Liver (tissue), 9 donors: ENCODE measurements around the gene PLXNB2. TPM values are rescaled to one million over a fixed set of nuclear protein-coding genes. Genes with fewer than 3 reads are reported as not detected.
A peak's percentile ranks its signal among the peaks of the same experiment; 100 is the strongest.

Source experiments
- DNase-seq: peaks from one replicate; pipeline ENCODE4 v3.0.0-alpha.2; 2017; ENCODE audit warnings: low spot score
- H3K27ac ChIP-seq, 2 donors: one replicate each; pipeline ENCODE4 v1.7.0; 2013; ENCODE audit warnings: inconsistent platforms in 2 of 2, low read length in 2 of 2, control low read depth in 1 of 2, low read depth in 1 of 2, mild to moderate bottlenecking in 1 of 2
- H3K27me3 ChIP-seq, 4 donors: one replicate each; pipeline versions ENCODE4 v1.6.1 to v1.7.0; 2013; ENCODE audit warnings: low read length in 3 of 4, inconsistent platforms in 1 of 4, mild to moderate bottlenecking in 1 of 4, moderate library complexity in 1 of 4; ENCODE audit not compliant: control insufficient read depth in 4 of 4, insufficient read depth in 4 of 4
- H3K36me3 ChIP-seq, 4 donors: one replicate each; pipeline versions ENCODE4 v1.6.1 to v1.7.0; 2013; ENCODE audit warnings: low read length in 3 of 4, mild to moderate bottlenecking in 3 of 4, low read depth in 1 of 4, moderate library complexity in 1 of 4; ENCODE audit not compliant: control insufficient read depth in 4 of 4, insufficient read depth in 3 of 4
- H3K4me1 ChIP-seq, 4 donors: one replicate each; pipeline versions ENCODE4 v1.6.1 to v1.7.0; 2013; ENCODE audit warnings: low read length in 3 of 4, mild to moderate bottlenecking in 3 of 4, moderate library complexity in 1 of 4; ENCODE audit not compliant: control insufficient read depth in 4 of 4, insufficient read depth in 4 of 4
- H3K4me3 ChIP-seq, 3 donors: one replicate each; pipeline versions ENCODE4 v1.6.1 to v1.7.0; 2013; ENCODE audit warnings: low read length in 3 of 3, control low read depth in 1 of 3, low read depth in 1 of 3, mild to moderate bottlenecking in 1 of 3
- H3K9ac ChIP-seq, 2 donors: one replicate each; pipeline ENCODE4 v1.7.0; 2013; ENCODE audit warnings: low read length in 2 of 2, mild to moderate bottlenecking in 2 of 2, moderate library complexity in 2 of 2, control low read depth in 1 of 2, low read depth in 1 of 2
- H3K9me3 ChIP-seq, 4 donors: one replicate each; pipeline versions ENCODE4 v1.6.1 to v1.7.0; 2013; ENCODE audit warnings: low read length in 3 of 4; ENCODE audit not compliant: control insufficient read depth in 4 of 4
- FOXA1 ChIP-seq: IDR thresholded peaks from 2 replicates; pipeline ENCODE4 v1.6.1; 2016; ENCODE audit warnings: antibody characterized with exemption
- GABPA ChIP-seq, 2 donors: IDR thresholded peaks in 1 of 2; conservative IDR thresholded peaks in 1 of 2; 2 replicates each; pipeline ENCODE4 v1.6.1; 2016; ENCODE audit warnings: antibody characterized with exemption in 2 of 2, mild to moderate bottlenecking in 1 of 2, moderate library complexity in 1 of 2
- HNF4G ChIP-seq: IDR thresholded peaks from 2 replicates; pipeline ENCODE4 v1.6.1; 2016; ENCODE audit warnings: antibody characterized with exemption
- JUND ChIP-seq, 2 donors: IDR thresholded peaks; 2 replicates each; pipeline ENCODE4 v1.6.1; 2016; ENCODE audit warnings: antibody characterized with exemption in 2 of 2
- MAX ChIP-seq: IDR thresholded peaks from 2 replicates; pipeline ENCODE4 v1.6.1; 2016; ENCODE audit warnings: antibody characterized with exemption
- REST ChIP-seq: IDR thresholded peaks from 2 replicates; pipeline ENCODE4 v1.6.1; 2016; ENCODE audit warnings: antibody characterized with exemption, mild to moderate bottlenecking
- RXRA ChIP-seq, 2 donors: IDR thresholded peaks; 2 replicates each; pipeline ENCODE4 v1.6.1; 2017 to 2018; ENCODE audit warnings: antibody characterized with exemption in 2 of 2, mild to moderate bottlenecking in 1 of 2
- SP1 ChIP-seq: IDR thresholded peaks from 2 replicates; pipeline ENCODE4 v1.6.1; 2018; ENCODE audit warnings: antibody characterized with exemption, mild to moderate bottlenecking
- YY1 ChIP-seq: IDR thresholded peaks from 2 replicates; pipeline ENCODE4 v1.6.1; 2016; ENCODE audit warnings: antibody characterized with exemption, mild to moderate bottlenecking
- WGBS: extraction: QIAGEN DNeasy Blood & Tissue Kit; methylation state at CpG from one replicate; pipeline ENCODE4 v1.1.7; 2013; 5-methylcytosine and 5-hydroxymethylcytosine counted together
- polyA plus RNA-seq, 2 donors: library from polyadenylated mRNA; stranded (reverse) in 1 of 2; unstranded in 1 of 2; fragments of 200-250 nt in 1 of 2; fragments of >200 nt in 1 of 2; fragmentation: Nextera tagmentation in 1 of 2; extraction: Ambion mirVana in 1 of 2; gene quantifications; one replicate each; pipeline versions ENCODE4 v1.2.1 to v1.2.3, GENCODE V29; 2013 to 2015
- total RNA-seq, 2 donors: library from RNA; depleted of rRNA; stranded (reverse); fragments of >200 nt; gene quantifications; one replicate each; pipeline ENCODE4 v1.2.3, GENCODE V29; 2014
- donor health status: healthy.
- donor health status: healthy.
- donor health status: healthy.
- donor health status: healthy.
- donor health status: healthy.

The PLXNB2 gene
- total and polyA plus RNA-seq, 4 donors = 28.8 to 95.7 (median 73.9) TPM

GRCh38 chr22:50305393-50305922, 2.0 kb downstream of the PLXNB2 start:
- peak overlapping the region in 1 of 2 donors; percentile 62 for H3K9ac ChIP-seq
- WGBS = 68% methylated on average over 14 of the region's 14 CpGs
- H3K27ac ChIP-seq = peak overlapping the region; percentile 85 to 90
- peaks cover 27 to 77% (median 51%) of the 10 kb centered on the region in 4 donors for H3K4me1 ChIP-seq
- no peaks in the 10 kb centered on the region for H3K9me3 ChIP-seq
- no peaks in the 10 kb centered on the region for H3K36me3 ChIP-seq
- no peak for TF ChIP-seq YY1
- TF ChIP-seq MAX = no peak
- no peak for TF ChIP-seq HNF4G
- no peak for DNase-seq
- H3K27me3 ChIP-seq = no peaks in the 10 kb centered on the region
- H3K4me3 ChIP-seq = peak overlapping the region in 1 of 3 donors; percentile 89

- H3K36me3 ChIP-seq = no peaks in the 10 kb centered on the region
- peak overlapping the region in 1 of 3 donors; percentile 89 for H3K4me3 ChIP-seq
- TF ChIP-seq JUND (IDR thresholded peaks at IDR 0.05) (no peak), SP1 (no peak), GABPA (IDR thresholded peaks at IDR 0.05 in 1 of 2, conservative IDR thresholded peaks at IDR 0.05 in 1 of 2) (no peak), RXRA (IDR thresholded peaks at IDR 0.05) (no peak), FOXA1 (no peak)
- no peak for DNase-seq
- peak overlapping the region in 1 of 2 donors; percentile 19 for H3K9ac ChIP-seq
- H3K9me3 ChIP-seq = no peaks in the 10 kb centered on the region
- peaks cover 31 to 84% (median 52%) of the 10 kb centered on the region in 4 donors for H3K4me1 ChIP-seq
- H3K27me3 ChIP-seq = no peaks in the 10 kb centered on the region
- peak overlapping the region; percentile 85 to 90 for H3K27ac ChIP-seq
- WGBS = 62% methylated on average over 22 of the region's 22 CpGs
Measured at GRCh38 chr22:50304528-50305392, 2.7 kb downstream of the PLXNB2 start.

- Histone ChIP-seq H3K4me1 (peaks cover 32 to 80% (median 52%) of the 10 kb centered on the region in 4 donors), H3K27ac (peak overlapping the region; percentile 75 to 85), H3K36me3 (no peaks in the 10 kb centered on the region), H3K4me3 (no peak overlapping the region), H3K9me3 (no peaks in the 10 kb centered on the region), H3K27me3 (no peaks in the 10 kb centered on the region), H3K9ac (no peak overlapping the region)
- DNase-seq = no peak
- WGBS = 42% methylated on average over 11 of the region's 11 CpGs
- TF ChIP-seq REST (no peak), RXRA (IDR thresholded peaks at IDR 0.05) (no peak)
Measured at GRCh38 chr22:50303848-50304527, 3.5 kb downstream of the PLXNB2 start.
